PC-9 (cell line): ENCODE results near the gene SLC13A1. TPM values are rescaled to one million over a fixed set of nuclear protein-coding genes. Genes with fewer than 3 reads are reported as not detected.

Source experiments
- BruUV-seq: library from RNA; stranded (reverse); fragments of 400-500 nt; replicated peaks from 2 replicates; lab custom pipeline; 2021; lab: Mats Ljungman, UMichigan
- CTCF ChIA-PET: fragments of 300-600 bp; sonication (Branson Sonifier 250); formaldehyde crosslinking; loops from one replicate; lab custom pipeline; 2022; ENCODE audit warnings: antibody characterized with exemption; lab: Charles Lee
- POLR2A ChIA-PET: fragments of 300-600 bp; sonication (Branson Sonifier 250); formaldehyde crosslinking; loops from one replicate; lab custom pipeline; 2022; ENCODE audit warnings: antibody characterized with exemption; ENCODE audit not compliant: unreplicated experiment; lab: Charles Lee
- DNase-seq, 2 experiments: peaks; one replicate each; pipeline versions ENCODE4 v3.0.0 to v3.0.0-alpha.2; 2015 to 2022; ENCODE audit warnings: mixed read lengths in 1 of 2
- H2AFZ ChIP-seq: fragments of 200-600 bp; sonication (generic); 2 replicates; pipeline ENCODE4 v1.8.1; 2017; ENCODE audit warnings: antibody characterized with exemption
- H3F3A ChIP-seq: fragments of 200-600 bp; sonication (generic); 2 replicates; pipeline ENCODE4 v1.8.1; 2017; ENCODE audit warnings: antibody characterized with exemption, mild to moderate bottlenecking, low read depth; ENCODE audit not compliant: insufficient read depth
- H3K27ac ChIP-seq: fragments of 200-600 bp; sonication (generic); 2 replicates; pipeline ENCODE4 v1.6.1; 2016; ENCODE audit warnings: mixed run types
- H3K27me3 ChIP-seq: fragments of 200-600 bp; sonication (generic); 2 replicates; pipeline ENCODE4 v1.6.1; 2016; ENCODE audit warnings: low read depth, mixed run types; ENCODE audit not compliant: insufficient read depth
- H3K36me3 ChIP-seq: fragments of 200-600 bp; sonication (generic); 2 replicates; pipeline ENCODE4 v1.6.1; 2016; ENCODE audit warnings: low read depth, mixed run types
- H3K4me1 ChIP-seq: fragments of 200-600 bp; sonication (generic); replicated peaks from 2 replicates; pipeline ENCODE4 v1.6.1; 2016; ENCODE audit warnings: mixed run types; ENCODE audit not compliant: insufficient read depth
- H3K4me2 ChIP-seq: fragments of 200-600 bp; sonication (generic); 2 replicates; pipeline ENCODE4 v1.6.1; 2017; ENCODE audit warnings: mixed run types
- H3K4me3 ChIP-seq: fragments of 200-600 bp; sonication (generic); 2 replicates; pipeline ENCODE4 v1.6.1; 2016; ENCODE audit warnings: mixed run types
- H3K79me2 ChIP-seq: fragments of 200-600 bp; sonication (generic); 2 replicates; pipeline ENCODE4 v1.6.1; 2017; ENCODE audit warnings: low read depth, mixed run types
- H3K9me2 ChIP-seq: fragments of 200-600 bp; sonication (generic); 2 replicates; pipeline ENCODE4 v1.8.1; 2017; ENCODE audit warnings: mild to moderate bottlenecking; ENCODE audit not compliant: insufficient read depth
- H3K9me3 ChIP-seq: fragments of 200-600 bp; sonication (generic); 2 replicates; pipeline ENCODE4 v1.8.1; 2016; ENCODE audit warnings: low read depth; ENCODE audit not compliant: insufficient read depth
- H4K20me1 ChIP-seq: fragments of 200-600 bp; sonication (generic); 2 replicates; pipeline ENCODE4 v1.8.1; 2017; ENCODE audit not compliant: insufficient read depth
- EZH2 ChIP-seq: fragments of 200-600 bp; sonication (generic); IDR thresholded peaks from 2 replicates; pipeline ENCODE4 v1.8.0; 2017; ENCODE audit warnings: antibody characterized with exemption, low read depth
- intact Hi-C: fragments of 100-400 bp; cut with micrococcal nuclease; formaldehyde crosslinking; loops from one replicate; pipeline ENCODE4 v1.10.0; 2022; ENCODE audit not compliant: unreplicated experiment
- total RNA-seq: library from RNA; stranded (reverse); gene quantifications from 2 replicates; pipeline ENCODE4 v1.2.3, GENCODE V29; 2021
- TF ChIP-seq, protein P1 (sequence below): fragments of 200-600 bp; sonication (generic); conservative IDR thresholded peaks from 2 replicates; pipeline ENCODE4 v1.6.1; 2017; ENCODE audit warnings: mixed run types, antibody characterized with exemption, mild to moderate bottlenecking, moderate library complexity

The SLC13A1 gene
- total RNA-seq, 1 experiment from 2014 or later, result not detected

DNA sequence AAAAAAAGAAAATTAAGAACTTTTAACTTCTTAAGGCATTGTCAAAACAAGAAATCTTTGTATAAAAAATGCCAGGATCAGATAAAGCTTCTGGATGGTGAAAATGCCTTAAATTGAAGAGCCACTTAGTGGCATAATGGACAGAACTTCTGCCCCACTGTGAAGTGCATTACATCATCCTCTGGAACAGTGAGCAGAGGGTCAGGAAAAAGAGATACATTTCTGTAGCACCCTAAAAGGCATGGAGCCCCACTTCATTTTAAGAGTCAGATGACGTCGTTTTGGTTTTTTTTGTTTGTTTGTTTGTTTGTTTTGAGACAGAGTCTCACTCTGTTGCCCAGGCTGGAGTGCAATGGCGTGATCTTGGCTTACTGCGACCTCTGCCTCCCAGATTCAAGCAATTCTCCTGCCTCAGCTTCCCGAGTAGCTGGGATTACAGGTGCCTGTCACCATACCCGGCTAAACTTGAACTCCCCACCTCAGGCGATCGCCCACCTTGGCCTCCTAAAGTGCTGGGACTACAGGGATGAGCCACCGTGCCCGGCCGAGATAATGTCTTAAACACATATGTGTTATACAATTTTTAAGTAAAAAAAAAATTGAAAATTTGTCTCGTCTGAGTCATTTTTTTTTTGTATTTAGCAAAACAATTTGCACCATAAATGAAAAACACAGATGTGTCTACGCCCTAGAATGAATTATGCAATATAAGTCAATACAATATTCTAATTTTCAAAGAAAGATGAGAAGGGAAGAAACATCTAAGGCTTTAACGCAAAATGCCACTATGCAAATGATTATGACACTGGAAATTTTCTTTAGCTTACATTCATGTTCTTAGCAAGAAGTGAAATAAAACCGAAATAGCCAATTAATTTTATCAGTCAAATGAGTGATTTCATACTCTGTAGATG lies 29.2 kb downstream of the SLC13A1 start:
- no peak overlapping the region for H3K27ac ChIP-seq
- no peaks in the 10 kb centered on the region for H4K20me1 ChIP-seq
- intact Hi-C loops, result no loop called here
- CTCF ChIA-PET, result no interaction called here
- no peak for DNase-seq
- H3K4me3 ChIP-seq, result no peak overlapping the region
- H3K27me3 ChIP-seq, result no peaks in the 10 kb centered on the region
- H3K9me3 ChIP-seq, result no peaks in the 10 kb centered on the region
- TF ChIP-seq, protein P1, sequence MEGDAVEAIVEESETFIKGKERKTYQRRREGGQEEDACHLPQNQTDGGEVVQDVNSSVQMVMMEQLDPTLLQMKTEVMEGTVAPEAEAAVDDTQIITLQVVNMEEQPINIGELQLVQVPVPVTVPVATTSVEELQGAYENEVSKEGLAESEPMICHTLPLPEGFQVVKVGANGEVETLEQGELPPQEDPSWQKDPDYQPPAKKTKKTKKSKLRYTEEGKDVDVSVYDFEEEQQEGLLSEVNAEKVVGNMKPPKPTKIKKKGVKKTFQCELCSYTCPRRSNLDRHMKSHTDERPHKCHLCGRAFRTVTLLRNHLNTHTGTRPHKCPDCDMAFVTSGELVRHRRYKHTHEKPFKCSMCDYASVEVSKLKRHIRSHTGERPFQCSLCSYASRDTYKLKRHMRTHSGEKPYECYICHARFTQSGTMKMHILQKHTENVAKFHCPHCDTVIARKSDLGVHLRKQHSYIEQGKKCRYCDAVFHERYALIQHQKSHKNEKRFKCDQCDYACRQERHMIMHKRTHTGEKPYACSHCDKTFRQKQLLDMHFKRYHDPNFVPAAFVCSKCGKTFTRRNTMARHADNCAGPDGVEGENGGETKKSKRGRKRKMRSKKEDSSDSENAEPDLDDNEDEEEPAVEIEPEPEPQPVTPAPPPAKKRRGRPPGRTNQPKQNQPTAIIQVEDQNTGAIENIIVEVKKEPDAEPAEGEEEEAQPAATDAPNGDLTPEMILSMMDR, result no peak
- TF ChIP-seq EZH2, result no peak
- POLR2A ChIA-PET, result no interaction called here
- H3K79me2 ChIP-seq, result no peaks in the 10 kb centered on the region
- H3K4me1 ChIP-seq, result no peaks in the 10 kb centered on the region
- no peaks in the 10 kb centered on the region for H3K36me3 ChIP-seq
- no peak overlapping the region for H2AFZ ChIP-seq
- no peak overlapping the region for H3K4me2 ChIP-seq
- no peaks in the 10 kb centered on the region for H3K9me2 ChIP-seq
- BruUV-seq, result no TSS peak
- no peaks in the 10 kb centered on the region for H3F3A ChIP-seq

DNA sequence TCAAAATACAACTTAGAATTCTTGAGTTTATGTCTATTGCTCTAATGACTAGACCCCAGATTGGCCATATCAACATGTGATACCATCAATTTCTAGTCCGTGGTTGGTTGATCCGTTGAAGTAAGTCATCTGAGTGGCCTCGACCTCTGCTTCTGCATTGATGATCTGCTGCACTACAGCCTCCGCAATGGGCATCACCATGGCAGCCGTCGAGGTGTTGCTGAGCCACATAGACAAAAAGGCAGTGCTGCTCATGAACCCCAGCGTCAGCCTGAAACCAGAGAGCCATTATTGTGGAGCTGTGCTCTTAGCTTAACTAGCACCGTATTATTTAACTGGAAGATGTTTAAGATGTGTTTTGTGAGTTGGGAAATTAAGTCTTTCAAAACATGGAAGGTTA lies 30.7 kb downstream of the SLC13A1 start:
- ChIA-PET POLR2A (no interaction called here), CTCF (no interaction called here)
- no peak overlapping the region for H3K4me2 ChIP-seq
- H3K4me3 ChIP-seq, result no peak overlapping the region
- H3K79me2 ChIP-seq, result no peaks in the 10 kb centered on the region
- no peak overlapping the region for H2AFZ ChIP-seq
- no peak overlapping the region for H3K27ac ChIP-seq
- TF ChIP-seq, protein P1, result no peak
- no peak for TF ChIP-seq EZH2
- H3F3A ChIP-seq, result no peaks in the 10 kb centered on the region
- no peaks in the 10 kb centered on the region for H3K27me3 ChIP-seq
- H3K36me3 ChIP-seq, result no peaks in the 10 kb centered on the region
- no peaks in the 10 kb centered on the region for H3K9me2 ChIP-seq
- no peaks in the 10 kb centered on the region for H3K9me3 ChIP-seq
- intact Hi-C loops, result no loop called here
- no peaks in the 10 kb centered on the region for H4K20me1 ChIP-seq
- no peaks in the 10 kb centered on the region for H3K4me1 ChIP-seq
- no TSS peak for BruUV-seq
- no peak for DNase-seq

DNA sequence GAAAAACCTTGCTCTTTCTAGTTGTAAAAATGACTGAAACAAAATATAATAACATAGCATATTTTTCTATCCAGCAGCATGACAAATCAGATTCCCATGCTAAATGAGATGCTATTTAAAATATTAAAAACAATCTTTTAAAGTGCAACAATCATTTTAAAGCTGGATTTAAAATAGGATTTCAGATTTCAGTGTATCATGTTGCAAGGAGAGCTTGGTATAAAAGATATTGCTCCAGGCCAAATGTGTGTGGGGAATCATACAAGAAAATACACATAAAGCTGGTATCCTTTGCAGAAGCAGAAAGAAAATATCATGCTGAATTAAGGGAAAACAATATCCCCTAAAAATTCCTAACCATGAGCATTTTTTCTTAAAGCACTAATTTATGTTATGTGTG lies 42.2 kb downstream of the SLC13A1 start:
- DNase-seq, result no peak
- H3K27me3 ChIP-seq, result no peaks in the 10 kb centered on the region
- no peaks in the 10 kb centered on the region for H3K36me3 ChIP-seq
- no peaks in the 10 kb centered on the region for H3K9me3 ChIP-seq
- no peaks in the 10 kb centered on the region for H3F3A ChIP-seq
- CTCF ChIA-PET, result no interaction called here
- no peak overlapping the region for H3K4me2 ChIP-seq
- POLR2A ChIA-PET, result interaction anchor here (0.7 kb wide), 1 partner anchor 63 kb away, joined by 7 read pairs; no protein-coding TSS in a partner anchor
- H3K4me3 ChIP-seq, result no peak overlapping the region
- no peaks in the 10 kb centered on the region for H3K4me1 ChIP-seq
- BruUV-seq, result no TSS peak
- intact Hi-C loops, result loop anchor here (10.0 kb wide), 3 partner anchors 377 to 1143 kb away; partner anchors contain the start of gene IQUB
- H4K20me1 ChIP-seq, result no peaks in the 10 kb centered on the region
- H3K9me2 ChIP-seq, result no peaks in the 10 kb centered on the region
- TF ChIP-seq, protein P1, result no peak
- TF ChIP-seq EZH2, result no peak
- no peak overlapping the region for H3K27ac ChIP-seq
- no peaks in the 10 kb centered on the region for H3K79me2 ChIP-seq
- no peak overlapping the region for H2AFZ ChIP-seq
